ENCODE measurements around the gene STAT6.

The STAT6 gene, protein sequence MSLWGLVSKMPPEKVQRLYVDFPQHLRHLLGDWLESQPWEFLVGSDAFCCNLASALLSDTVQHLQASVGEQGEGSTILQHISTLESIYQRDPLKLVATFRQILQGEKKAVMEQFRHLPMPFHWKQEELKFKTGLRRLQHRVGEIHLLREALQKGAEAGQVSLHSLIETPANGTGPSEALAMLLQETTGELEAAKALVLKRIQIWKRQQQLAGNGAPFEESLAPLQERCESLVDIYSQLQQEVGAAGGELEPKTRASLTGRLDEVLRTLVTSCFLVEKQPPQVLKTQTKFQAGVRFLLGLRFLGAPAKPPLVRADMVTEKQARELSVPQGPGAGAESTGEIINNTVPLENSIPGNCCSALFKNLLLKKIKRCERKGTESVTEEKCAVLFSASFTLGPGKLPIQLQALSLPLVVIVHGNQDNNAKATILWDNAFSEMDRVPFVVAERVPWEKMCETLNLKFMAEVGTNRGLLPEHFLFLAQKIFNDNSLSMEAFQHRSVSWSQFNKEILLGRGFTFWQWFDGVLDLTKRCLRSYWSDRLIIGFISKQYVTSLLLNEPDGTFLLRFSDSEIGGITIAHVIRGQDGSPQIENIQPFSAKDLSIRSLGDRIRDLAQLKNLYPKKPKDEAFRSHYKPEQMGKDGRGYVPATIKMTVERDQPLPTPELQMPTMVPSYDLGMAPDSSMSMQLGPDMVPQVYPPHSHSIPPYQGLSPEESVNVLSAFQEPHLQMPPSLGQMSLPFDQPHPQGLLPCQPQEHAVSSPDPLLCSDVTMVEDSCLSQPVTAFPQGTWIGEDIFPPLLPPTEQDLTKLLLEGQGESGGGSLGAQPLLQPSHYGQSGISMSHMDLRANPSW

DNA sequence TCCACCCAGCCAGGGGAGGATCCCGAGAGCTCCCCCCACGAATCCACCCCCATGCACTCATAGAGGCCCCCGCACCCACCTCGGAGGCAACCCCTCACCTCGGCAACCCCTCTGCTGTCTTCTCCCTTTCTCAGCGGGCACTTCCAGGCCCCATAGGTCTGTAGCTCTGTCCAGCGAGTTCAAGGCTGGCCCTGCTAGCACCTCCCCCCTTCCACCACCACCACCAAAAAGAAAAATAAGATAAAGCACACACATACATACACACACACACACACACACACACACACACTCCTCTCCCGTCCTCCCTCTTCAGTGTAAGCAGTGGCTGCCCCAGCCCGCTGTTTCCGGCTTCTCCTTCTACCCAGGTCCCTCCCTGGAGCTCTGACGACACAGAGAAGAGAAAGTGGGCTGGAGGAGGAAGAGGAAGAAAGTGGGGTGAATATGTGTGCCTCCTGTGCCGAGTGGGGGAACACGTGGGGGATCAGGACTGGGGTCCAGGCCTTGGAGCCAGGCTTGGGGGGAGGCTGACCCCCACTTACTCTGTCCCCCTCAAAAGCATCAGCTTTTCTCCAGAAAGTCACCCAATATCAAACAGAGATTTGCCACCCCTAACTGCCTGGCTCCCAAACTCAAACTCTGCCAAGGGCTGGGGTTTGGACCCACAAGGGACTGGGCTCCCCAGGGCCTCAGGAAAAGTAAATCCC, at the start of gene STAT6:
TSS of gene STAT6 (minus strand) at position 332 of the 704 bp plus-strand sequence. CDS start 3,084 bp downstream, outside the sequence.
- DNase-seq, result peak; percentile 64

DNA sequence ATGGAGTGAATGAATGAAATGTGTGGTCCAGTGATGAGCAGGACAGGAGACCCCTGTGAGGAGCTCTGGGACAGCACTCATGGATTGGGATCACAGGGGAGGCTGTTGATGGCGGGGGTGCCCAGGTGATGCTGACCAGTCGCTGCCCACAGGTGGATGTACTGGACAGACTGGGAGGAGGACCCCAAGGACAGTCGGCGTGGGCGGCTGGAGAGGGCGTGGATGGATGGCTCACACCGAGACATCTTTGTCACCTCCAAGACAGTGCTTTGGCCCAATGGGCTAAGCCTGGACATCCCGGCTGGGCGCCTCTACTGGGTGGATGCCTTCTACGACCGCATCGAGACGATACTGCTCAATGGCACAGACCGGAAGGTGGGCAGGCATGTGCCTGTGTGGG, 49.6 kb upstream of the STAT6 start:
- no peak for DNase-seq

DNA sequence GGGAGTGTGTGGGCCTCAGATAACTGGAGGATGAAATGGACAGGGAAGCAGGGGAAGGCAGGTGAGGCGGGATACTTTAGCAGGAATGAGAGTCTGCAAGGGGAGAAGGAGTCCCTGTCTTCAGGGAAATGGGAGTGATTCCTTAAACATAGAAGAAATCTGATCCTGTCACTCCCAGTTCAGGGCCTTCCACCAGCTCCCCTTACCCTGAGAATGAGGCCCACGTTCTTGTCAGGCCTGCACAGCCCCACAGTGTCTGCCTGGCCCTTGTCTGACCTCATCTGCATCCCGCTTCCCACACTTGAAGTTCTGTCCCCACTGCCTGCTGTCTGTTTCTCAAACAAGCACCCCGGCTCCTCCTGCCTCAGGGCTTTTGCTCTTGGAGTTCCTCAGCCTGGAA, 48.9 kb upstream of the STAT6 start:
- DNase-seq, result no peak

DNA sequence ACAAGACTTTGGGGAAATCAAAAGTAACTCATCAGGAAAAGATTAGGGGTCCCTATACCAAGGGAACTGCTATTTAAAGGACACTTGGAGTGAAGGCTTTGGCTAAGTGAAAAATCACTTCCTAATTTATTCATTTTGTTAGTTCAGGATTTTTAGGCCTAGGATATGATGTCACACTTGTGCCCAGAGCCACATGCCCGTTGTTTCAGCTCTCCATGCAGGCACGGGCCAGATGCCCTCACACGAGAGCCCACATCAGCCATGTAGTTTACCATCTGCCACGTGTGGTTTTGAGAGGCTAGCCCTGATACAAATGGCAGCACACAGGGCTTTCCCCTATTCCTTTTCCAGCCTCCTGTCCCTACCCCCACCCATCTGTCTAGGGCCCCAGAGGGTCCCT, 48.1 kb upstream of the STAT6 start:
- no peak for DNase-seq

DNA sequence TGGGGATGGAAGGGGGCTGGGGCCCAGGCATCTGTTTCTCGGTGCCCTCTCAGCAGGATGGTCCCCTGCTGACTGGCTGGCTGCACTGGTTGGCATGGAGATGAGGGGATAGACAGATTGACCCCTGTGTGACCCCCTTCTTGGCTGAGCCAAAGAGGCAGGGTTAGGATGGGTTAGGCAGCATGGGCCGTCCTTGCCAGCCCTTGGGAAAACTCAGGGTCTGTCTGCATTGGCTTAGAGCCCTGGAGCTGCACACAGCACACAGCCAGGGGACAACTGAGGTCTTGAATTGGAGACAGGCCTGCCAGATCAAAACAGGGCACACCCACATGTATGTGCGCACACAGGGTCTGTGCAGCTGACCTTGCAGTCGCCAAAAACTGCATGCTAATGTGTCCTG, 47.5 kb upstream of the STAT6 start:
- no peak for DNase-seq

DNA sequence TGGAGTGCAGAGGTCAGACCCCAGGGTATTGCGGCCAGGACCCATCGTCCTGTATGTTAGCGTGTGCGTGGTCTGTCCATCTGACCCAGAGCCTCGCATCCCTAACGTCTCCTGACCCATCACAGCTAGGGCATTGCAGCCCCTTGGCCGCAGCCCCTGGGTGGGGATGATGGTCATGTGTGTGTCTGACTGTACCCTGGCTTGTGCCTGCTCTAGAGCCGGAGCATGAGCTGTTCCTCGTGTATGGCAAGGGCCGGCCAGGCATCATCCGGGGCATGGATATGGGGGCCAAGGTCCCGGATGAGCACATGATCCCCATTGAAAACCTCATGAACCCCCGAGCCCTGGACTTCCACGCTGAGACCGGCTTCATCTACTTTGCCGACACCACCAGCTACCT, 47.0 kb upstream of the STAT6 start:
- no peak for DNase-seq

DNA sequence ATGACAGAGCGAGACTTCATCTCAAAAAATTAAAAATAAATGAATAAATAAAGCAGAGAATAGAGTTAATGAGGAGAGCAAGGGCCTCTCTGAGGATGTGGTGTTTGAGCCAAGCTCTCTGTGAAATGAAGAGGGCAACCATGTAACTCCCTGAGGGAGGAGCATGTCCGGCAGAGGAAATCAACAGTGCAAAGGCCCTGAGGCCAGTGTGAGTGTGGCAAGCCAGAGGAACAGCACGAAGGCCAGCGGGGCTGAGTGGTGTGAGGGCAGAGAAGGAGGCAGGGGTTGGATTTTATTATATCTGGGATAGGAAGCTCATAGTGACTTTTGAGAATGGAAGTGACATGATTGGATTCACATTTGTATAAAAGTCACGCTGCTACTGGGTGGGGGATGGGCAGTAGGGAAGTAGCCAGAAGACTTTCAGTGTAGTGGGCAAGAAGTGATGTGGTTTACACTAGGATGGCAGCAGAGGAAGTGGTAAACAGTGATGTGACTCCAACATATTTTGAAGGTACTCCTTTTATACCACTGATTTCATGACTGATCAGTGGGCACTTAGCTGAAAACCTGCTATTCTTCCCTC, 46.5 kb upstream of the STAT6 start:
- DNase-seq, result no peak

DNA sequence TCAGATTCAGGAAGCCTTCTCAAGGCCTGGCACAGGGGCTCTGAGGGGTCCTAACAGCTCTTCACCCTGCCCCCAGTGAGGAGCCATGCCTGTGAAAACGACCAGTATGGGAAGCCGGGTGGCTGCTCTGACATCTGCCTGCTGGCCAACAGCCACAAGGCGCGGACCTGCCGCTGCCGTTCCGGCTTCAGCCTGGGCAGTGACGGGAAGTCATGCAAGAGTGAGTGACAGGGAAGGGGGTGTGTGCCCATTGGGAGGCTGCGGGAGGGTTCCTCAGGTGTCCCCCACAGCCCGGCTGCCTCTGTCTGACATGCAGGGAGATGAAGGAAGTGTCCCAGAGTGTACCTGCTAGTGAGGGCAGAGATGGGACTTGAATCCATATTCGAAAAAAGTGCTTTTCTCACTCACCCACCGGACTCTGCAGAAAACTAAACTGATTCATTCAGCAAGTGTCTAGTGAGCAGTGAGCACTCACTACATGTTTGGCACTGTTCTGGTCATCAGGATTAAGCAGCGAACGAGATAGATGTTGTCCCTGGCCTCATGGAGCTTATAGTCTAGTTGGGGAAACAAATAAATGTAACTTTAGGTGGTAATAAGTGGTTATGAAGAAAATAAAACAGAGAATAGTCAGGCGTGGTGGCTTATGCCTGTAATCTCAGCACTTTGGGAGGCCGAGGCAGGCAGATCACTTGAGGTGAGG, 45.7 kb upstream of the STAT6 start:
- no peak for DNase-seq

DNA sequence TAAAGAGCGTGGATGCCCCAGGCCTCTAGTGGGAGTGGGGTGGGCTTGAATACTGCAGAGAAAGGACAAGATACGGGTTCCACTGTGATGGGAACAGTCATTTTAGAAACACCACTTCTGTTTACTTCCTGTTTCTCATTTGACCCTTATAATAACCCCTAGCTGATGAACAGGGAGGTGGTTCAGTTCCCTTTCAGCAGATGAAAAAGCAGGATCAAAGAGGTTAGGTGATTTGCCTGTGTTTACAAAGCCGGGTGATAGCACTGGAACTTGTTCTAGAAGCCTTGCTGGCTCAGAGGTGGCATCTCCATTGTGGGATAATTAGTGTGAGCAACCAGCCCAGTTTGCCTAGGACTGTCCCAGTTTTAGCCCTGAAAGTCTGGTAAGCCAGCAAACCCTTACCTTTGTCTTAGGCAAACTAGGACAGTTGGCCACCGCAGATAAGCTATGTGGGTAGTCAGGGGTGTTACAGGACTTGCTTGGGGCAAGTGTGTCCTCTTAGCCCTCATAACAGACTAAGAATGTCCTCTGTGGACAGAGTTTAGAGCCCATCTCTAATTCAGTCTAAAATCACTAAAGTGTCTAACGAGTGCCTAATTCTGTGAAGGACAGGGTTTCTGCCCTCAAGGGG, 43.8 kb upstream of the STAT6 start:
- no peak for DNase-seq

DNA sequence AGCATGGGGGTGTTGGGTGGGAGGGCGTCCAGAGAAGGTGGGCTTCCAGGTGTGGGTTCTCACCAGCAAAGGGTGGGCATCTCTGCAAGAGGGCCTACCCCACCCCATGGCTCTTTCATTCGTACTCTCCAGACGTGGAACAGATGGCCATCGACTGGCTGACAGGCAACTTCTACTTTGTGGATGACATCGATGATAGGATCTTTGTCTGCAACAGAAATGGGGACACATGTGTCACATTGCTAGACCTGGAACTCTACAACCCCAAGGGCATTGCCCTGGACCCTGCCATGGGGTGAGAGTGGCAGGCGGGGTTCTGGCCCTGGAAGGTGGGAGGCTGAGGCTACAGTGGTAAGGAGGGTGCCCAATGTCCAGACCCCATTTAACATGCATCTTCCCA, 42.9 kb upstream of the STAT6 start:
- no peak for DNase-seq

DNA sequence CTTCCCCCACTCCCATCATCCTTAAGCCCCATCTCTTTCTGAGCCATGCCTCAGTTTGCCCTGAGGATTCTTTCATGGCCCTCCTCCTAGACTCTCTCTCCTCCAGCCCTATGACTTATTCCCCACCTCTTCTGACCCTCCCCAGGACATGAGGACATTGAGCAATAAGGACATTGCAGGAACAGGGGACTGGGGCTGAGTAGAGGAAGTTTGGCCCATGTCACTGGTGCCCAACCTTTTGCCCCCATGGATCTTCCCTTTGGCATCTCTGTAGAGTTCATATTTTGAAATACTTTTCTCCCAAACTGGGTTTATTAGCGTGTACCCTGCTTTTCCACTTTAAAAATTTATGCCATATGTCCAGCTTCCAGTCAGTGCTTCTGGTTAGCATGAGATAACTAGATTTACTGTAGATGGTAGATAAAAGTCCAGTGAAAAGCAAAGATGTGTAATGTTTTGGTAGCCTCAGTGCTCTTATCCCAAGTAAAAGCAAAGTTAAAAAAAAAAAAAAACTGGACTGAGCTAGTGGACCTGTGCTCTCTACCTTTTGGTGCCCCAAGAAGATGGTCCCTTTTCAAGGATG, 42.3 kb upstream of the STAT6 start:
- DNase-seq, result no peak

DNA sequence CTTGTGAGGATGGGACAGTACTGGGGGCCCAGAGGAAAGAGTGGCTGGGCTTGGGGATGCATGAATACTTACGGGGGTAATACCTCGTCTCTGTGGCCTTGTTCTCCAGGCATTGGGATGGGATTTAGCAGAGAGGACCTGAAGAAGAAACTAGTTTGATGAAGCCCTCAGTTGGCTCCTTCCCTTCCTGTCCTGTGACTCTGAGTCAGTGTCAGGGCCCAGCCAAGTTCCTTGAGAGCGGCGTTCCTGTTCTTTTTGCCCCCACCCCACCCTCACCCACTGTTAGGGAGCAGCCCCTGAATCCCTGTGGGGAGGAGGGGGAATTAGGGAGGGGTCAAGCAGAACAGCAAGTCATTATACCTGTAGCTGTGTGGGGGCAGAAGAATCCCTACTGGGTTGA, 41.5 kb upstream of the STAT6 start:
- no peak for DNase-seq

DNA sequence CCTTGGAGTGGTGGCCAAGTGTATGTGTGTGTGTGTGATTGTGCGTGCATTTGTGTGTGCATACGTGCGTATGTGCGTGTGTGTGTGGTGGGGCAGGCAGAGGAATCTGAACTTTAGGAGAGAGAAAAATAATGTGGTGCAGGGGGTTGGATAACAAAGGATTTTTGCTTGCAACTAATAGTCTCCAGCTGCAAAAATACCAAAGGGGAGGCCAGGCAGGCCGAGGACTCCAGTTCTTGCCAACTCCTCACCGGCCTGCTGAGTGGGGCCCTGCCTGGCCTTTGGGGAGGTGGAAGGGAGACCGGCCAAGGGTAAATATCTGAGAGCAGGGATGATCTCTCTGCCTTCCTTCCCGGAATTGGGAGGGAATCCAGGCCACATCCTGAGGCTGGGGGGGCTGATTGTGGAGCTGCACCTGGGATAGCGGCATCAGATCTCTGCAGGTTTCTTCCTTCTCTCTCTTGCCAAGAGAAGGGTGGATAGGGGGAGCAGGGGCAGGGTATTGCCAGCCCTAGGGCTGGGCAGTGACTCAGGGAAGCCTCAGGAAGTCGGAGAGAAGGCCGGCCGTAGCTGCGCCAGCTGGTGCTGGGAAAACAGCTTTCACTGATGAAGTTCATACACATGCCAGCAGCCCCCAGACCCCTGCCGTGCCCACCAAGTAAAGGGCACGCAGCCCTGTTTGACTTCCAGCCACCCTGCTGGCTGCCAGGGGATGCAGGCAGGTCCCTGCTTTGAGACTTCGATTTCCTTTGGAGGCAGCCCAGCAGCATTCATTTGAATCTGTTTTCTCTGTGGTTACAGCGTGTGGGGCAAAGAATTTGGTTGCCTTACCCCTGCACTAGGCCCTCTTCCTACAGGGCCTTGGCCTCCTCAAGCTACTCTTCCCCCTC, 40.8 kb upstream of the STAT6 start:
- no peak for DNase-seq

DNA sequence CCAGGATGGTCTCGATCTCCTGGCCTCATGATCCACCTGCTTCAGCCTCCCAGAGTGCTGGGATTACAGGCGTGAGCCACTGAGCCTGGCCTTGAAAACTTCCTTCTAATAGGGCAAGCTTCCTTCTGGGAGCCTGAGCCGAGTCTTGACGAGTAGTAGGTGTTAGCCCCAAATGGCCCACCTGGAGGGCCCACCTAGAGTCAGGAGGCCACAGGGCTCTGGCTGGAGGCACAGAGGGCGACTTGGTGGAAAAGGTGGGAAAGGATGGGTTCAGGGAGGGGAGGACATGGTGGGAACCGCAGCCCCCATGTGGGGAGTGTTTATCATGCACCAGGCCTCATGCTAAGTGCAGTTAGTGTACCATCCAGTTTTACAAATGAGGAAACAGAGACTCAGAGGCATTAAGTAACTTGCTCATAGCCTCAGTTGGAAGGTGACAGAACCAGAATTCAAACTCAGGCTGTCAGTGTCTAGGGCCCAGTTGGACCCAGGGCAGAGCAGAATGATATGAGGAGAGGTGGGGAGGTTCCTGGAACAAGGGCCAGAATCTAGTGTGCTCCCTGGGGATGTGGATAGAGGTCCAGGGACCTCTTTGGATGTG, 39.3 kb upstream of the STAT6 start:
- no peak for DNase-seq

DNA sequence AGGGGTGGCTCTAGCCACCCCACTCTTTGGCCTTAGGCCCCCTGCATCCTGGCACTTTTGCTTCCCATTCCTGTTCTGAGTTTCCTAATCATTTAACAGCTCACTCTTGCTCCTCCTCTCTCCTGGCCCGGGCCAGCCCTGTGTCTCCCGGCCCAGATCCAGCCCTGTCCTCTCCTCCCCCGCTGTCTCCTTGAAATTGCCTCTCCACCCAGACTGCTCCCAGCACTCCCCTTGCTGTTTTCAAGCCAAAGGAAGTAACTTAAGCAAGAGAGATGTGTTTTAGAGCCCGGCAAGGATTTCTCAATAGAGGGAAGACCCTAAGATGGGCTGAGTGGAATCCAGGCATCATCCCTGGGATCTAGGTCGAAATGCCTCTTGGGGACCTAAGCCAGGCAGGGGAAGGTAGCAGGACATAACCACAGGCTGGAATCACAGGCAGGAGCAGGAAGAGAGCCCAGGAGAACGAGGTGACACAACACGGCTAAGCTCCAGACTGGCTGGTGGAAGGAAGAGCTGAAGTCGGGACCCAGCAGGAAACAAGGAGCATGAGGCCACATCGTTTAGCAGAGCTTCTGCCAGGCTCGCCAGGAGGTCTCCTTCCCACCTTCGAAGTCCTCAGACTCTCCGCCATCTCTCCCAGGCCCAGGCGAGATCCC, 38.2 kb upstream of the STAT6 start:
- DNase-seq, result no peak

DNA sequence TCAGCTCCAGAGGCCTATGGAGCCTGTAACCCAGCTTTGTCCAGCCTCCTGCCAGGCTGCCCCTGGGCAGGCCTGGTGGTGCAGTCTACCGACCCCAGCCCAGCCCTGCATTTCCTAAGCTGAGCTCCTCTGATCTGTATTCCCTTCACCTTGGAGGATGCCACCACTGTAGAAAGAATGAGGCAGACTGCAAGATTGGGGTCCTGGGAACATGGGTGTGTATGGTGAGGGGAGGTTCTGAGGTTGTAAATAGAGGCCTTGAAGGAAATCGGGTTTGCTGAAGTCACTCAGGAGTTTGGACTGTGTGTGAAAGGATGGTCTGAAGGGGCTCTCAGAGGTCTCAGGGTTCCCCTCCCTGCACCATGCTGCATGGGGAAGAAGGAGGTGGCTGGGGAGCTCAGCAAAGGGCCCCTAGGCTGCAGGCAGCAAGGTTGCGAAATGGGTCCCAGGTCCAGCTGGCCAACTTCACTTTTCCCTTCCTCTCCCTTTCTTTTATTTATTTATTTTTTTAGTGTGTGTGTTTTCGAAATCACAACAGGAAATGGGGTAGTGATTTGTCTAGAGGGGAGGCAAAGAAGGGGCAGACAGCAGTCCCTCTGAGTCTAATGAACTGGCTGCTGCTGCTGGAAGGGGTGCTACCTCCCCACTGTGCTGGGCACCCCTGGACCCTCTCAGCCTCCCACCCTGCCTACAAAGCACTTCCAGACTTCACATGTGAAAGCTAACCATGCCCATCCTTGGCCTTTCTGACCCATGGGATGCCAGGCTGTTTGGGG, 37.5 kb upstream of the STAT6 start:
- no peak for DNase-seq

DNA sequence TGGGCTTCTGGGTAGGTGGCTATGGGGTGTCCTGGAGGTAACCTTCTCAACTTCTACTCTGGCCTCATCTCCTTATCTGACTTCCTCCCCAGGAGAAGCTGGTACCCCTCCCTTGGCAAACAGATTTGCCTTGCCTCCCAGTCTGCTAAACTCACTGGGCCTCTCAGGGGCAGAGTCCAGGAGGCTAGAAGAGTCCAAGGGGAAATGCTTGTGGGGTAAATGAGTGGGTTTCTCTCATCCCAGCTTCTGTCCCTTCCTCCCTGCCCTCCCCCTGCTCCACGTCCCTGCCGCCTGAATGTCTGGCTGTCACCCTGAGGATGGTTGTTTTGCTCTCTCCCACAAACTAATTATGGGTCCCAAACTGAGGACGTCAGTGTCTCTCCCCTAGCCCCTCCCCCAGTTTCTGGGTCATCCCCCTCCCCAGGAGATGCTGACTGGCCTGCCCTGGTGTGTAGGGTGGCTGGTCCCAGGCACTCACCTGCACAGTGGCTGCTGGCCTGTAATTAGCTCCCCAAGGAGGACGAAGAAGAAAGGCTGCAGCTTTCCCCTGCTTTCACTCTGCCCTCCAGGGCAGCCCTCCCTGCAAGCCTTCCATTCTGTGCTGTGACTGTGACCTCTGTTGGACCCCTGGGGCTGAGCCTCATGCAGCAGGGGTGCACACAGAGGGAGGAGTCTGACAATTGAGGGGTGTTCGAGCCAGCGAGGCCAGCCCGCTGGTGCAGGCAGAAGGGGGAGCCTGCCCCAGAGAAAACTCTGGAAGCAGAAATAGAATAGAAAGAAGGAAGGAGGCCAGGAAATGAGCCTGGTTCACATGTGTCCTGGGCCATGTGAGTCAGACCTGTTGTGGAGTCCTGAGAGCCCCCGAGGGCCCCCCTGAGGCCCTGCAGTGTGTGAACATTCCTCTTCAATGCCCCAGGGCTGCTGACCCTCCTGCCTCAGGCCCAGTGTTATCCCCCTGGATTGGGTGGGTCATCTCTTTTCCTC, 36.1 kb upstream of the STAT6 start, which contains the start of gene LRP1-AS:
TSS of gene LRP1-AS (minus strand) at position 659 of the 984 bp plus-strand sequence.
- no peak for DNase-seq
